ENCODE data around the gene LRFN4. TPM values are rescaled to one million over a fixed set of nuclear protein-coding genes. Genes with fewer than 3 reads are reported as not detected.

Gene LRFN4
- total RNA-seq, 2 donors from 2014 or later: 14.3 to 15.5 TPM

DNA sequence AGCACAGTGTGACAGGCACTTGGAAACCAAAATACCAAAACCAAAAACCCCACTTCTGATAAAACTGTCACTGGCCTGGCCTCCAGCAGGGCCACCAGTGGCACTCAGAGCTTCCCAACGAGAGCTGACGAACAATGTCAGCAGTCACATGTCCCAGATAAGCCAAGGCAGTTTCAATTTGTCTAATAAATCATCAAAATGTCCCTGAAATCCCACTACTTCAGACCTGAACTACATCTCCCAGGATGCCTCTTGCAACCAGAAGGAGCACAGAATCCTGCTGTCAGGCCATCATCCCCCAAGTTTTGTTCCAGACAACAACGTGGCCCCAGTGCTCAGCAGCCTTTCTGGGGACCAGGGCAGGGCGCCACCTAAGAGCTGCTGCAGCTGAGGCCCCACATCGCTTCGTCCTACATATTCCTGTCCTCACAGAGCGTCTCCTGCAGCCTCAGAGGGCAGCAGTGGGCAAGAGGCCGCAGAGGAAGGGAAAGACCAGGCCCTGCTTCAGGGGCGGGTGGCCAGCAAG, 25.1 kb downstream of the LRFN4 start:
- no peak for DNase-seq
- intact Hi-C loops (cut with DNase I): no loop called here
- ATAC-seq: no peak

DNA sequence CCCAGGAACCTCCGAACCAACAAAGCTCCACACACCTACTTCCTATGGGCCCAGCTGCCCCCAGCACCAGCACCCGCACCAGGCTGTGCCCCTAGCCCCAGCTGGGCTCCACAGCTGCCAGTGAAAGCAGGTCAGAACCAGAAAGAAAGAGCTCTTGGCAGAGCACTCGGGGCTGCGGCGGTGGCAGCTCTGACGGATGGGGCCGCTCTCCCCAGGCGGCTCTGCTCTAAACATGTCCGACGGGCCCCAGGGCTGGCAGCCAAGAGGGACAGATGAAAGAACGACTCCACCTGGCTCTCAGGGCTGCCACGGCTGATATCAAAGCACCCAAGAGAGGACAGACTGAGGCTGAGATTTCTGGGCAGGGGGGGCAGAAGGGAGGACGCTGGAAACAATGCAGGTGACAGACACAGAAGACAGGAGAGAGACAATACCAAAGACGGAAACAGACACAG, 25.7 kb downstream of the LRFN4 start:
- DNase-seq (no peak), ATAC-seq (no peak)
- intact Hi-C loops (cut with DNase I): no loop called here

DNA sequence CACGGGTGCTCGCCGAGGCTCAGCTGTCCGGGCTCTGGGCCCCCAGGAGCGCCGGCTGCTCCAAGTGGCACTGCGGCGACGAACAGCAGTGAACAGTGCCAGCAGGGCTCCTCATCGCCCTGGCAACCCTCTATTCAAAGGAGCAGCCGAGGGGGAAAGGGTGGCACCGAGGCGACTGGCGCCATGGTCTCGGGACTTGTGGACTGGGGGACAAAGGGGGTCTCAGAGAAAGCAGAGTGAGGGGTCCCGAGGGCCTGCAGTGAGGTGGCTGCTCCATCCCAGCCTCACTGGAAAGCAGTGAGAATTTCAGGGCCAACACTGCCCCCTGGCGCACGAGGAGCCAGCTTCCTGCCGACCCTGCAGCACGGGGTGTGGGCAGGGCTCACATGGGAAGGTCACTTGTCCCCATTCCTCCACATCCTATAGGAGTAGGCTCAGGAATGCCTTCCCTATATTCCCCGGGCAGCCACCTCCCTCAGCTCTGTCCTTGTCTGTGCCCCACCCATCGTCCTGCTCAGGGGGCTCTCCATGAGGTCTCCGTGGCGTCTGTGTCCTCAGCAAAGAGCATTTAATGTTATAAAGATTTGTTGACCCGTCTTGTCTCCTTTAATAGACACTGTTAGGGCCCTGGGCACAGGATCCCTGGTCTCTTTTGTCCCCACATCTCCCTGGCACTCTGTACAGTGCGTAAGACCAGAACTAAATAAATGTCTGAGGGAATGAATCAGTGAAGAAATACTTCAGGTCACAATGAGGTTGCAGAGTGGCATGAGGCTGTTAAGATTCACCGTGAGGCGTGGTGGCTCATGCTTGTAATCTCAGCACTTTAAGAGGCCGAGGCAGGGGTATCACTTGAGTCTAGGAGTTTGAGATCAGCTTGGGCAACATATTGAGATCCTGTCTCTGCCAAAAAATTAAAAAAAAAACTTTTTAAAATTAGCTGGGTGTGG, 26.4 kb downstream of the LRFN4 start:
- ATAC-seq: peak in 1 of 2 donors; percentile 58
- intact Hi-C loops (cut with DNase I): no loop called here
- peak; percentile 69 for DNase-seq

DNA sequence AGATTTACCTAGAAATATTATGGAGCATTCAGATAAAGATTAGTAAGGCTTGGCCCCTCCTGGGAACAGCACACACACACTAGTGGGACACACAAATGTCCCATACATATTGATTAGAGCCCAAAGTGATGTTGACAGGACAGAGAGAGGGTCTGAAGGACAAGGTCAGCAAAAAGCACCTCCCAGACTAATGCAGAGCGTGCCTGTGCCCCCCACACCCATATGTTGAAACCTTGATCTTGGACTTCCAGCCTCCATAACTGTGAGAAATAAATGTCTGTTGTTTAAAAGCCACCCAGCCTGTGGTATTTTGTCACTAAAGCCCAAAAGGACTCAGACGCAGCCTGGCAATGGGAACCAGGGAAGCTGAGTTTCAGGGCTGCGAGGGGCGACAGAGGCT, 27.6 kb downstream of the LRFN4 start:
- intact Hi-C loops (cut with DNase I): no loop called here
- DNase-seq: no peak
- no peak for ATAC-seq

DNA sequence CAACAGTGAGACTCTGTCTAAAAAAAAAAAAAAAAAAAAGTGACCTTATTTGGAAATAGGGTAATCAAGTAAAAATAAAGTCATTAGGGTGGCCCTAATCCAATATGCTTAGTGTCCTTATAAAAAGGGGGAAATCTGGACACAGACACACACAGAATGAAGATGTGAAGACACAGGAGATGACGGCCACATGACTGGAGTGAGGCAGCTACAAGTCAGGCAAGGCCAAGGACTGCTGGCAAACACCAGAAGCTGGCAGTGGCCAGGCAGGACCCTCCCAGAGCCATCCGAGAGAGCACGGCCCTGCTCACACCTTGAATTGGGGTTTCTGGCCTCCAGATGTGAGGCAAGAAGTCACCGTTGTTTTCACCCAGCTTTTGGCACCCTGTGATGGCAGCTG, 28.6 kb downstream of the LRFN4 start:
- DNase-seq (no peak), ATAC-seq (no peak)
- intact Hi-C loops (cut with DNase I): no loop called here

DNA sequence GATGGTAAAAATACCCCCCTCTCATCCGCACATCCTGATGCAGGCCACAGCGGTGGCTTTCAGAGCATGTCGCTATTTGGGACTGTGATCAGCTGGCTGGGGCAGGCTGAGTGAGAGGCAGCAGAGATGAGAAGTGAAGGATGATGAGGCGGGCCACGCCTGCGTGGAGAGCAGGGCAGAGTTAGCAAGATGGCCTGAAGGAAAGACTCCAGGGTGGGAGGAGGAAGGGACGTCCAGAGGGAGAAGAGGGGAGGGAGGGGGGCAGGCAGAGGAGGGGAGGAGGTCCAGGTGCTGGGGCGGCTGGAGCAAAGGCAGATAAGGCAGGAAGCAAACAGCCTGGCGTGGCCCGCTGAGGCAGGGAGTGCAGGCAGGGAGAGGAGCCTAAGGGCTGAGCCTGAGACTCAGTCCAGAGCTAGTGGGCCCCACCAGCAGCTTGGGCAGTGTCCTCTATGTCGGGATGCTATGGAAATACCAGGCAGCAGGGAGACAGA, 29.1 kb downstream of the LRFN4 start:
- no peak for DNase-seq
- intact Hi-C loops (cut with DNase I): no loop called here
- ATAC-seq: no peak

DNA sequence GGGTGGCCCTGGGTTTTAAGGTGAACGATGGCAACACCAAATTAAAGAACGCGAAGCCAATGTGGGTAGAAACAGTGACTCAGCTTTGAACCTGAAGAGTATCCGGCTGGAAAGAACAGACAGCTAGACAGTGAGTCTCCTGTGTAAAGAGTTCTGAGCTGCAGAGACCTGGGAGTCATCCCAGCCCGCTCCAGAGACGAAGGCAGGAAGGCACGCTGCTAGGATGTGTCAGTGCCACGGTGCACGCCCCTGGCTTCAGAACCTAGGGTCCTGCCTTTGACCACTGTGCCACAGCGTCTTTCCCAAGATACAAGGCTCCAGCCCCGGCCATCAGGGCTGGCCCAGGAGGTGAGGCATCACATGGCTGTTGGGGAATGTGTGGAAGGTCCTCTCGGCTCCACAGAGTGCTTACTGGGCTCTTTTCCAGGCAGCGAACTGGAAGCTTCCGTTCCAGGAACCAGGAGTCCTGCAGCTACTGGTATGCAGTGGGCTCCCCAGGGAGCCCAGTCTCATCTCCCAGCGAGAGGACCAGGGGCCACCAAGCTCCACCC, 29.9 kb downstream of the LRFN4 start:
- intact Hi-C loops (cut with DNase I): no loop called here
- no peak for DNase-seq
- peak; percentile 30 to 76 for ATAC-seq

DNA sequence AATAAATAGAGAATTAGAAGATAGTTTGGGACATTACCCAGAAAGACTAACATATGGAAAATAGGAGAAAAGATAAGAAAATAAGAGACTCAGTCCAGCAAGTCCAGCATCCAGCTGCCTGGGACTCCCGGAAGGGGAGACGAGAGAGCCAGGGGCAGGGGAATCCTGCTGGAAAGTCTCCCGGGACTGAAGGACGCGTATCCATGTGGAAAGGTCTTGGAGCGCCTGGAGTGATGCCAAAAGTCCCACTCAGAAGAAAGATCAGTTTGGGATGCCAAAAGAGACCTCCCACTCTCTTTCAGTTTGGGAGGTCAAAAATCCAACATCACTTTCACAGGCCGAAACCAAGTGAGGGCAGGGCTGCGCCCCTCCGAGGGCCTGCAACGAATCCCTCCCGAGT, 30.7 kb downstream of the LRFN4 start:
- intact Hi-C loops (cut with DNase I): no loop called here
- no peak for ATAC-seq

DNA sequence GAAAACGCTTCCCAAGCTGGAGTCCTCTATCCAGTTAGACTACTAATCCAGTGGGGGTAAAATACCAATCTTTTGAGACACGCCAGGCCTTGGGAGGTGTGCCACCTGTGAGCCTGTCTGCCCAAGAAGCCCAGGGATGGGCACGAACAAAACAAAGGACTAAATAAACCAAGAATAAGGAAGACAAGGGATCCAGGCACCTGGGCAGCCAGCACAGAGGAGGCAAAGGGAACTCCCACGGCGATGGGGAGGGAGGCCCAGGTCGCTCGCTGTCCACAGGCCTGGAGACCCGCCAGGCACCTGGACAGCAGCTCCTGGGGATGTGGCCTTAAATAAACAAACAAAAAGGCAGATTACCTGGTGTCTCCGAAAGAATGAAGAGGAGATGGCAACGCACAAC, 31.4 kb downstream of the LRFN4 start:
- DNase-seq: no peak
- ATAC-seq: no peak

More for the DNA sequence above, 30.7 kb downstream of the LRFN4 start:
- no peak for DNase-seq

DNA sequence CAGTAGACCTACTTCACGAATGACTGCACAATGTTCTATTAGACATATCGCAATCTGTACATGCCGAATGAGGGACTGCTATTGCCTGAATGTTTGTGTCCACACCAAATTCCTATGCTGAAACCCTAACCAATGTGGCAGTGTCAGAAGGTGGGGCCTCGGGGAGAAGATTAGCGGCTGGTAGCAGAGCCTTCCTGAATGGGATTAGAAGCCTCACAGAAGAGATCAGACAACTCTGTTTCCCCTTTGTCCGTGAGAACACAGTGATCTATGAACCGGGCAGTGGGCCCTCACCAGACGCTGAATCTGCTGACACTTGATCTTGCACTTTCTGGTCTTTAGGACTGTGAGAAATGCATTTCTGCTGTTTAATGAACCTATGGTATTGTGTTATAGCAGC, 33.1 kb downstream of the LRFN4 start:
- DNase-seq (no peak), ATAC-seq (no peak)
- intact Hi-C loops (cut with DNase I): no loop called here

More for the DNA sequence above, 31.4 kb downstream of the LRFN4 start:
- intact Hi-C loops (cut with DNase I): no loop called here

DNA sequence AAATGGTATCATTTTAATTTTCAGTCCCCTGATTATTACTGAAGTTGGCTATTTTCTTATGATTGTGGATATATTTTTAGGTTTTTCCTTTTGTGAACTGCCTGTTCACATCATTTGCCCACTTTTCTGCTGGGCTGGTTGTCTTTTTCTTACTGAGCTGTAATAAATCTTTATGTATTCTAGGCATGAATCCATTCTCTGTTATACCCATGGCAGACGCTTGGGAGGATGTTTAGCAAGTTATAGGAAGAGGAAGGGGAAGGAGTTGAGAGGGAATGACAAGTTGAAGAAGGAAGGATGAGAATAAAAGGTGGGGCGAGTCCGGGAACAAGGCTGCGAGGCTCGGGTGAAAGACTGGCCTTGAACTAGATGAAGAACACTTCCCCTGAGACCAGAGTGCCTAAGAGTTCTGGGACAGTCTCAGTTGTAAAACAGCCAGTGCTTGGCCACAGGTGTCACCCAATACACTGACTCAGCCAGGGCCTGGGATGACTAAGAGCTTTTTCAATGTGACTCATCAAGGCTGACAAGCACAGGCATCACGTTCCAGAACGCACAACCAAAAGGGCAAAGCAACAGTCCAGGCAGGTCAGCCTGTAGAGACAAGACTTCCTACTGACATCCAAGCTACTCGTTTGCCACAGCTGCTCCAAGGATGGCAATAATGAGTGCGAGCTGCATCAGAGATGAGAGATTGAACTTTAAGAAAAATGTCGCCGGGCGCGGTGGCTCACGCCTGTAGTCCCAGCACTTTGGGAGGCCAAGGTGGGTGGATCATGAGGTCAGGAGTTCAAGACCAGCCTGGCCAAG, 35.2 kb downstream of the LRFN4 start:
- ATAC-seq (peak in 1 of 2 donors; percentile 92), DNase-seq (peak; percentile 53)
- intact Hi-C loops (cut with DNase I): no loop called here

DNA sequence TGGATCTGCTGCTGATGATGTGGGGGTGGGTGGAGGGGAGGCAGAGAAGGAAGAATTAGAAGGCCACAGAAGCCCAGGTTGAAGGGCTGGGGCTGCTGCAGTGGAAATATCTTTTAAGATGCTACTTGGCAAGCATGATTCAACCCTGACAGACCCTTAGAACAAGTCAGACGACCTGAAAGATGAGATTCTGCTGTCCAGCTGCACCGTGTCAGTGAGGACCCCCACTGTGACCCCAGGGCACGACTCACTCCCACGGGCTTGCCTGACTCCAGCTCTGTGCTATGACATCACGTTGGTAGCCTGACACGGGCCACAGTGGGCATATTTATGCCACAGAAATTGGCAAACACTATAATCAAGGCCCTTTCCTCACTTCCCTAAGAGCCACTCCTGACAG, 36.0 kb downstream of the LRFN4 start:
- intact Hi-C loops (cut with DNase I): no loop called here
- no peak for DNase-seq
- ATAC-seq: no peak

DNA sequence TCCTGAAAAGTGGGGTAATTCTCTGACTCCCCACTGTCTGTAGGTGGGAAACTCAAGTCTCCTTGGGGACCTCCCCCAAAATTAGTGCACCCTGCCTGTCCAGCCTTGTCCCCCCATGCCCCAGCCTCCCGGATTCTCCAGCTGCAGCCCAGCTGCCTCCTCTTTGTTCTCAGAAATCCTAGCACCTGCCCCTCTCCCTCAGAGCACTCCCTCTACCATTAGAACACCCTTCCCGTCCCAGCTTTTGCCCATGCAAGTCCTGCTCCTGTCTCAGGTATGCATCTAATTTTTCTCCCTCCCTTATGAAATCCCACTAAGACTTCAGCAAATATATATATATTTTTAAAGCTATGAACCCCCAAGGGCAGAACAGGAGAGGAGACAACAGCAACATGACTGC, 37.3 kb downstream of the LRFN4 start:
- intact Hi-C loops (cut with DNase I): no loop called here

DNA sequence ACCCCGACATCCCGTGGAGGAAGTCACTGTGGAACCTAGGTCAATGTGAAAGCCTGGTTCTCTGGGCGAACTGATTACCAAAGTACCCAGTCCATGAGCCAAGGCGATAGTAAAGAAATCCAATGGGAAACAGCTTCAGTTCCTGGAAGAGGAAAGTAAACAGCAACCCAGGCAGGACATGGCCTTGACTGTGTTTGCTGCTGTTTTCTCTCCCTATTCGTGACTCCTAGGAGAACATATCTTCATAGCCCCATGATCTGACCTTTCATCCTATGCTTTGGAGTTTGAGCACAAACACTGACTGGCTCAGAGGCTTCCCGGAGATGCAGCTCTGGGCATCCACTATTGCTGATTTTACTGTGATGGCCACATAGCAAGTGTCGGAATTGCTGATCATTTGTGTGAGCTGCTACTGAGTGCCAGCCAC, 45.1 kb downstream of the LRFN4 start:
- intact Hi-C loops (cut with DNase I): no loop called here
- ATAC-seq (no peak), DNase-seq (no peak)

More for the DNA sequence above, 37.3 kb downstream of the LRFN4 start:
- ATAC-seq (no peak), DNase-seq (no peak)

DNA sequence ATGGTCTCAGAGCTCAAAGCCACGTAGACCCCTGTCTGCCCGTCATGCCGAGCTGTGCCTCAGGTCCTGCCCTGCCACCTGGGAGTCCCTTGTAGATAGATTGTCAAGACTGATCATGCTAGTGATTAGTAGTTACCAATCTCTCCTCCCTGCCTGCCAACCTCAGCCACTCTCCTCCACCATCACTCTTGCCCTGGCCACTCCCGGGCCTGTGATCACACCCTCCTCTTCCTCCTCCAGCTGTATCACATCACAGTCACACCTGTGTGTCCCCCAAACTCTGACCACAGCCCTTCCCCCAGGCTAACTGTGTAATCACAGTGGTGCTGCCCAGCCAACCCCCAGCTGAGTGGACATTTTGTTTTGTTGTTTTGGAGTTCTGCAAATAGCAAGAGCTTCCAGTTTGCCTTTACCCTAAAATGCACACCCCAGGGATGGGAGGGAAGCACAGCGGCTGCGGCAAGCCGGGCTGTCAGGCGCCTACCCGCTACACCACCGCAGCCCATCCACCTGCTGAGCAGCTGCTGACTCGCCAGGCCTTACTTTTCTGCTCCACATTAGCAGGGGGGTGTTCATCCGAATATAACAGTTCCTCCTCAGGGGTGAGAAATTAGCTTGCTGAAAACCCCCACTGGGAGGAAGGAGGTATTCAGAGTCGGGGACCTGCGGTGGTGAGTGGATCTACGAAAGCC, 45.8 kb downstream of the LRFN4 start:
- ATAC-seq (peak in 1 of 2 donors; percentile 28), DNase-seq (no peak)
- intact Hi-C loops (cut with DNase I): no loop called here

DNA sequence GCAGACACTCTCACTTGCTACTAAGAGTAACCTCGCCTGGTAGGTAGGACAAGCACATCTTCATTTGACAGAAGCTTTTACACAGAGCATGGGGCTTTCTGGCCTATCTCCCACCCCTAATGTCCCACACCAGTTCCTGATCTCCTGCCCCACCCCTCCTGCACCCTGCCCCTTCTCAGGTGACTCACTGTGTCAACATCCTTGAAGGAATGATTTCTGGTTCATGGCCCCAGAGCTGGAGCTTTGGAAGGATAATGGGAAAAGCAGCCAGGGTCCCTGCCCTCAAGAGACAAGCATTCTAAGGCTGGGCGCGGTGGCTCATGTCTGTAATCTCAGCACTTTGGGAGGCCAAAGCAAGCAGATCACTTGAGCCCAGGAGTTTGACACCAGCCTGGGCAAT, 47.2 kb downstream of the LRFN4 start:
- intact Hi-C loops (cut with DNase I): no loop called here
- ATAC-seq (no peak), DNase-seq (no peak)

DNA sequence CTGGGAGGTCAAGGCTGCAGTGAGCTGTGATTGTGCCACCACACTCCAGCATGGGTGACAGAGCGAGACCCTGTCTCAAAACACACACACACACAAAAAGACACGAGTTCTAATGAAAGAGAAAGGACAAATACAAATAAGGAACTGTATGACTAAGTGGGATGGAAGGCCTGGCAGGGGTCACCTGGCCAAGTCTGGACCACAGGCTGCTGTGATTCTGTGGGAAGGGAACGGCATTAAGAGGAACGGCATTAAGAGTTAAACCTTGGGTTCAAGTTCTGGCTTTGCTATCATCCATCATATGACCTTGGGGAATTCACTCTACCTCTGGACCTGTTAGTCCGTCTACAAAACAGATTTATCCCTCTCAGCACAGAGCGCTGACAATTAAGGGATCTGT, 47.7 kb downstream of the LRFN4 start:
- intact Hi-C loops (cut with DNase I): no loop called here
- DNase-seq (no peak), ATAC-seq (no peak)

DNA sequence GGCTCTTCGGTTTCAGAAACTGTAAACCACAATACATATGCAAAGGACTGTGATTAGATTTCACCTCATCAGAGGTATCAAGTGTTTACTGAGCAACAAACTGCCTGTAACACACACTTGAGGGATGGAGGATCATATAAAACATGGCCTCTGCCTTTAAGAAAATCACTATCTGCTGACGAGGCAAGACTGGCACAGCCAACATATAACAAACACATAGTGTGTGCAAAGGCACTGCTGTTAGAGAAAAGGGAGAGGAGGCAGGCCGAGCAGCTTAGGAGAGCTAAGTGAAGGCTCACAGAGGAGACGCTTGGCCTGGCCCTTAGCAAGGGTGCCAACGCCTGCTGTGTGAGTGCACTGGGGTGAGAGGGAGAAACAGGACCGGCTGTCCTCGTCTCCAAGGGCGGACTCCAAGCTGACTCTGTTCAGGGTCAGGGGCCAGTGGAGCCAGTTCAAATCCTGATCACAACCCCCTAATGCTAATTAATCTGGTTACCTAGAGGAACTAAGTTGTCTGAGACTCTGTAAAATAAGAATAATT, 48.2 kb downstream of the LRFN4 start:
- ATAC-seq: no peak
- intact Hi-C loops (cut with DNase I): no loop called here

DNA sequence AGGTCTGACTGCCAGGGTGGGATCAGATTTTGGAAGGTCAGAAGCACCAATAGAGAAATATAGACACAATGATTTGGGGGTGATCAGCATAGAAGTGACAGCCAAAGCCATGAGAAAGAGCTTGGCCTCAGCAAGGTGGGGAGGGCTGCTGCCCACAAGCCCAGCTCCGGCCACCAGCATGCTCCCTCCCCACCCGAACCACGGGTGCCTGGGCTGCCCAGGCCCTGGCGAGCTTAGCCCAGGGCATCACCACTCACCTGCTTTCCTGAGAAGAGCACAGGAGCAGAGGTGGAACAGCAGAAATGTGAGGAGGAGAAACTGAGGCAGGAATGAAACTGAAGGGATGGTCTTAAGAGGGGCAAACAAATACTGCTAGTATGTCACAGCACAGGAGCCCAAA, 48.8 kb downstream of the LRFN4 start:
- intact Hi-C loops (cut with DNase I): no loop called here
- DNase-seq (no peak), ATAC-seq (no peak)

More for the DNA sequence above, 48.2 kb downstream of the LRFN4 start:
- DNase-seq: no peak

Measured in left cardiac atrium (tissue), 4 donors.